GM23338 (cell line): Measurements from ENCODE around the gene PTPRN2. TPM values are rescaled to one million over a fixed set of nuclear protein-coding genes. Genes with fewer than 3 reads are reported as not detected.

ENCODE experiments used
- ATAC-seq: fragments of 200-7000 bp; cut with Tn5 transposase; 3 replicates; pipeline ENCODE4 v1.9.1; 2020
- DNase-seq: peaks from one replicate; pipeline ENCODE4 v3.0.0-alpha.2; 2015; ENCODE audit warnings: low spot score
- H2AFZ ChIP-seq: fragments of 200-600 bp; sonication (generic); 2 replicates; pipeline ENCODE4 v1.8.0; 2016; ENCODE audit warnings: antibody characterized with exemption, mild to moderate bottlenecking, moderate library complexity
- H3F3A ChIP-seq: fragments of 200-600 bp; sonication (generic); replicated peaks from 2 replicates; pipeline ENCODE4 v1.8.0; 2017; ENCODE audit warnings: antibody characterized with exemption, mixed run types, low read depth
- H3K27ac ChIP-seq: fragments of 200-600 bp; sonication (generic); 2 replicates; pipeline ENCODE4 v1.6.1; 2016; ENCODE audit warnings: low read depth
- H3K27me3 ChIP-seq: fragments of 200-600 bp; sonication (generic); 2 replicates; pipeline ENCODE4 v1.8.0; 2016; ENCODE audit warnings: mild to moderate bottlenecking, mixed run types, moderate library complexity; ENCODE audit not compliant: insufficient read depth
- H3K36me3 ChIP-seq: fragments of 200-600 bp; sonication (generic); 2 replicates; pipeline ENCODE4 v1.8.0; 2016; ENCODE audit warnings: mild to moderate bottlenecking; ENCODE audit not compliant: insufficient read depth
- H3K4me1 ChIP-seq: fragments of 200-600 bp; sonication (generic); 2 replicates; pipeline ENCODE4 v1.8.0; 2016; ENCODE audit warnings: mild to moderate bottlenecking, moderate library complexity; ENCODE audit not compliant: insufficient read depth
- H3K4me2 ChIP-seq: fragments of 200-600 bp; sonication (generic); 2 replicates; pipeline ENCODE4 v1.7.1; 2017; ENCODE audit warnings: mixed run types
- H3K4me3 ChIP-seq: fragments of 200-600 bp; sonication (generic); 2 replicates; pipeline ENCODE4 v1.6.1; 2016; ENCODE audit warnings: mixed run types
- H3K79me2 ChIP-seq: fragments of 200-600 bp; sonication (generic); replicated peaks from 2 replicates; pipeline ENCODE4 v1.8.0; 2017; ENCODE audit warnings: mild to moderate bottlenecking; ENCODE audit not compliant: insufficient read depth
- H3K9me2 ChIP-seq: fragments of 200-600 bp; sonication (generic); 2 replicates; pipeline ENCODE4 v1.8.0; 2017; ENCODE audit not compliant: insufficient read depth
- H4K20me1 ChIP-seq: fragments of 200-600 bp; sonication (generic); replicated peaks from 2 replicates; pipeline ENCODE4 v1.8.0; 2017; ENCODE audit warnings: mild to moderate bottlenecking; ENCODE audit not compliant: insufficient read depth
- H3K27ac Mint-ChIP-seq: 2 replicates; pipeline ENCODE4 v1.8.0; 2020; ENCODE audit warnings: inconsistent platforms, mild to moderate bottlenecking, moderate library complexity, mixed read lengths
- H3K27me3 Mint-ChIP-seq: 3 replicates; pipeline ENCODE4 v1.8.0; 2022; ENCODE audit warnings: low read depth, mild to moderate bottlenecking, moderate library complexity, mixed read lengths, inconsistent platforms; ENCODE audit not compliant: insufficient read depth, poor library complexity
- H3K36me3 Mint-ChIP-seq: 3 replicates; pipeline ENCODE4 v1.8.0; 2021; ENCODE audit warnings: low read depth, mild to moderate bottlenecking, inconsistent platforms, moderate library complexity, mixed read lengths
- H3K4me1 Mint-ChIP-seq: 3 replicates; pipeline ENCODE4 v1.8.0; 2020; ENCODE audit warnings: mild to moderate bottlenecking, inconsistent platforms, mixed read lengths
- H3K4me3 Mint-ChIP-seq: 3 replicates; pipeline ENCODE4 v1.8.0; 2021; ENCODE audit warnings: moderate library complexity, mild to moderate bottlenecking, inconsistent platforms, mixed read lengths
- H3K9me3 Mint-ChIP-seq: 3 replicates; pipeline ENCODE4 v1.8.0; 2020; ENCODE audit warnings: moderate library complexity, mild to moderate bottlenecking, inconsistent platforms, mixed read lengths
- CREB1 ChIP-seq: fragments of 250-450 bp; sonication (Bioruptor Pico); IDR thresholded peaks from 2 replicates; pipeline ENCODE4 v1.5.0; 2020; ENCODE audit warnings: low read depth, mild to moderate bottlenecking, moderate library complexity
- EZH2 ChIP-seq: fragments of 200-600 bp; sonication (generic); IDR thresholded peaks from one replicate; pipeline ENCODE4 v1.8.0; 2017; ENCODE audit warnings: antibody characterized with exemption, mild to moderate bottlenecking, low read depth; ENCODE audit not compliant: unreplicated experiment
- EZH2phosphoT487 ChIP-seq: fragments of 200-600 bp; sonication (generic); IDR thresholded peaks from one replicate; pipeline ENCODE4 v1.8.1; 2018; ENCODE audit warnings: antibody characterized with exemption; ENCODE audit not compliant: unreplicated experiment
- JUNB ChIP-seq: IDR thresholded peaks from one replicate; pipeline ENCODE4 v1.6.1; 2016; ENCODE audit warnings: antibody characterized with exemption; ENCODE audit not compliant: unreplicated experiment
- NANOG ChIP-seq: IDR thresholded peaks from 2 replicates; pipeline ENCODE4 v1.6.1; 2016; ENCODE audit warnings: antibody characterized with exemption, borderline replicate concordance
- POLR2AphosphoS5 ChIP-seq: IDR thresholded peaks from 2 replicates; pipeline ENCODE4 v1.6.1; 2016; ENCODE audit warnings: antibody characterized with exemption, low read depth
- REST ChIP-seq: IDR thresholded peaks from one replicate; pipeline ENCODE4 v1.6.1; 2018; ENCODE audit warnings: antibody characterized with exemption; ENCODE audit not compliant: unreplicated experiment
- STAT1 ChIP-seq: IDR thresholded peaks from one replicate; pipeline ENCODE4 v1.6.1; 2016; ENCODE audit warnings: antibody characterized with exemption; ENCODE audit not compliant: unreplicated experiment
- ZNF114 ChIP-seq: fragments of 250-450 bp; sonication (Bioruptor Pico); IDR thresholded peaks from 2 replicates; pipeline ENCODE4 v1.5.0; 2020; ENCODE audit warnings: mild to moderate bottlenecking, moderate library complexity
- ZNF331 ChIP-seq: fragments of 250-450 bp; sonication (Bioruptor Pico); IDR thresholded peaks from 2 replicates; pipeline ENCODE4 v1.5.0; 2020; ENCODE audit warnings: low read depth, mild to moderate bottlenecking, moderate library complexity
- polyA plus RNA-seq: library from polyadenylated mRNA; unstranded; fragments of >200 nt; fragmentation: Nextera tagmentation; extraction: Ambion mirVana; gene quantifications from 2 replicates; pipeline ENCODE4 v1.2.1, GENCODE V29; 2016
- total RNA-seq: library from RNA; depleted of rRNA; stranded (reverse); fragments of >200 nt; shearing (Covaris generic); gene quantifications from 2 replicates; pipeline ENCODE4 v1.2.3, GENCODE V29; 2014
- TF ChIP-seq, protein P1 (sequence below): IDR thresholded peaks from 2 replicates; pipeline ENCODE4 v1.6.1; 2016; ENCODE audit warnings: antibody characterized with exemption
- TF ChIP-seq, protein P2 (sequence below), 2 experiments: fragments of 200-600 bp in 1 of 2; sonication (generic) in 1 of 2; conservative IDR thresholded peaks; 2 replicates each; pipeline versions ENCODE4 v1.5.1 to v1.6.1; 2016 to 2017; ENCODE audit warnings: antibody characterized with exemption in 2 of 2, low read depth in 2 of 2, mild to moderate bottlenecking in 2 of 2, moderate library complexity in 1 of 2

The PTPRN2 gene
- total and polyA plus RNA-seq, 2 experiments from 2014 or later: 0.87 to 4.0 TPM

DNA sequence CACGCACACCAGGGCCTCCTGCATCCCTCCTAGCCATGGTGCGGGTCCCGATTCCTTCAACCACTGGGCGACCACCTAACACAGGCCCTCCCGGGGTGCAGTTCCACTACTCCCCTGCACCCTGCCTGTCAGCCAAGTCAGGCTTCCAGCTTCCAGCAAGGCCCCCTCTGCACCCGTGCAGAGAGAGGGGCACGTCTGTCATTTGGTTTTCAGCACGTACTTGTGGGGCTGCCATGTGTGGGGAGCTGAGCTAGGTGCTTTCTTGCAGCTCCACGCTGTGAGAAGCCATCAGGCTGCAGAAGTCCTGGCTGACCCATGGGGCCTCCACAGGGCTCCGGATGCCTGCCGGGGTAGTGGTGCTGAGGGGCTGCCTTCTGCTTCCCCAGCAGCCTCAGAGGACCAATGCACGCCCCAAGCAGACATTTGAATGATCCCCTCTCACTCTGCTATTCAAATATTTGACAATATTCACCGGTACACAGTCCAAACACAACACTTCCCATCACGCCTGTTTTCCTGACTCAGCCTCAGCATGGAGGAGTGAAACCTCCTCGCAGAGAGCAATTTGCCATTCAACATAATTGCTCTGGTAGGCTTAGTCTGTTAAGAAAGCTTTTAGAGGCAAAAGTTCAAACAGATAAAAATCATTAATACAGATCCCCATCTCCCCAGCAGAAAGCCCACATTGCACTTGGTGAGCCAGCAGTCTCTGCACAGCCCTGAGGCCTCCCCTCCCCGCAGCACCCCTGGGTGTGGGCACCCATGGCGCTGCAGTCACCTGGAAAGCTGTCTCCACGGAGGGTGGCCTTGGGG, 449.9 kb downstream of the PTPRN2 start:
- peaks cover 3% of the 10 kb centered on the region for H3K27me3 Mint-ChIP-seq

GRCh38 chr7:158135931-158136330, 451.7 kb downstream of the PTPRN2 start:
- peaks cover 11% of the 10 kb centered on the region for H3F3A ChIP-seq
- no peak overlapping the region for H3K27ac ChIP-seq
- no peak for ATAC-seq
- no peak overlapping the region for H3K4me3 ChIP-seq
- no peaks in the 10 kb centered on the region for H3K4me1 ChIP-seq
- no peaks in the 10 kb centered on the region for H3K27me3 ChIP-seq
- H3K27ac Mint-ChIP-seq: no peak overlapping the region
- no peaks in the 10 kb centered on the region; the same call in 1 of the 2 replicates for H3K36me3 ChIP-seq
- peaks cover 39% of the 10 kb centered on the region for H3K36me3 Mint-ChIP-seq
- H4K20me1 ChIP-seq: no peaks in the 10 kb centered on the region
- DNase-seq: no peak
- H3K4me3 Mint-ChIP-seq: no peak overlapping the region
- H3K9me2 ChIP-seq: no peaks in the 10 kb centered on the region
- H2AFZ ChIP-seq: no peak overlapping the region
- no peak overlapping the region for H3K4me2 ChIP-seq
- H3K27me3 Mint-ChIP-seq: no peaks in the 10 kb centered on the region
- no peak for TF ChIP-seq NANOG
- no peaks in the 10 kb centered on the region for H3K4me1 Mint-ChIP-seq
- H3K79me2 ChIP-seq: no peaks in the 10 kb centered on the region
- peaks cover 73% of the 10 kb centered on the region for H3K9me3 Mint-ChIP-seq

More for the DNA sequence above, 449.9 kb downstream of the PTPRN2 start:
- no peak overlapping the region for H3K4me3 Mint-ChIP-seq
- Histone ChIP-seq H3K27me3 (no peaks in the 10 kb centered on the region), H3K79me2 (no peaks in the 10 kb centered on the region), H3K9me2 (no peaks in the 10 kb centered on the region), H3K4me2 (no peak overlapping the region), H3K36me3 (no peaks in the 10 kb centered on the region; the same call in 1 of the 2 replicates), H2AFZ (no peak overlapping the region), H3F3A (no peaks in the 10 kb centered on the region), H3K4me3 (no peak overlapping the region), H3K4me1 (no peaks in the 10 kb centered on the region), H3K27ac (no peak overlapping the region), H4K20me1 (no peaks in the 10 kb centered on the region)
- H3K27ac Mint-ChIP-seq: no peak overlapping the region
- peaks cover 54% of the 10 kb centered on the region for H3K36me3 Mint-ChIP-seq
- TF ChIP-seq EZH2phosphoT487: no peak
- H3K9me3 Mint-ChIP-seq: peaks cover 91% of the 10 kb centered on the region
- DNase-seq (no peak), ATAC-seq (no peak)
- no peaks in the 10 kb centered on the region for H3K4me1 Mint-ChIP-seq

DNA sequence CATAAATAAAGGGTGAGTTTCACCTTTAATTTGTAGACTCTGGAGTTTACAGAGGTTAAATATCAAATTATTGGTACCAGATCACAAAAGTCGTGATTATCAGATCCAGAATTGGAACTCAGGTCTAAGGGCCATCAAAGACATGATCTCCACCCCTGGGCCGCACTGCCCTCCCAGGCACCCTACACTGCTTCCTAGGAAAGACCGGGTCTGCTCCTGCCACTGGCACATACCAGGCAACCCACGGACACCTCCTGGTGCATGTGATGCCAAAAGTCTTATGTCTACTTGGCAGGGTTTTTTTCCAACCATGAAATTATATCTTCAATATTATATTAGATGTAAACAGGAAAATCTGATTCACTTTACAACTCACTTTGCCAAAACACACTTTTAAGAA, 452.8 kb downstream of the PTPRN2 start:
- no peaks in the 10 kb centered on the region for H3K79me2 ChIP-seq
- no peaks in the 10 kb centered on the region for H3K27me3 ChIP-seq
- no peak overlapping the region for H2AFZ ChIP-seq
- H3K27ac ChIP-seq: no peak overlapping the region
- H3K27me3 Mint-ChIP-seq: no peaks in the 10 kb centered on the region
- no peak for DNase-seq
- ATAC-seq: no peak
- no peaks in the 10 kb centered on the region for H3K4me1 ChIP-seq
- no peaks in the 10 kb centered on the region for H3K9me2 ChIP-seq
- no peak overlapping the region for H3K4me3 ChIP-seq
- H3K4me3 Mint-ChIP-seq: no peak overlapping the region
- no peak overlapping the region for H3K4me2 ChIP-seq
- peaks cover 16% of the 10 kb centered on the region for H3F3A ChIP-seq
- H3K36me3 Mint-ChIP-seq: peaks cover 28% of the 10 kb centered on the region
- peaks cover 62% of the 10 kb centered on the region for H3K9me3 Mint-ChIP-seq
- H3K4me1 Mint-ChIP-seq: no peaks in the 10 kb centered on the region
- H3K36me3 ChIP-seq: no peaks in the 10 kb centered on the region; the same call in 1 of the 2 replicates
- H4K20me1 ChIP-seq: no peaks in the 10 kb centered on the region
- H3K27ac Mint-ChIP-seq: no peak overlapping the region
- TF ChIP-seq ZNF331 (CRISPR knock-in tag): no peak
- TF ChIP-seq REST: no peak
- no peak for TF ChIP-seq CREB1 (CRISPR knock-in tag)
- no peak for TF ChIP-seq ZNF114 (CRISPR knock-in tag)
- no peak for TF ChIP-seq NANOG
- TF ChIP-seq, protein P1, sequence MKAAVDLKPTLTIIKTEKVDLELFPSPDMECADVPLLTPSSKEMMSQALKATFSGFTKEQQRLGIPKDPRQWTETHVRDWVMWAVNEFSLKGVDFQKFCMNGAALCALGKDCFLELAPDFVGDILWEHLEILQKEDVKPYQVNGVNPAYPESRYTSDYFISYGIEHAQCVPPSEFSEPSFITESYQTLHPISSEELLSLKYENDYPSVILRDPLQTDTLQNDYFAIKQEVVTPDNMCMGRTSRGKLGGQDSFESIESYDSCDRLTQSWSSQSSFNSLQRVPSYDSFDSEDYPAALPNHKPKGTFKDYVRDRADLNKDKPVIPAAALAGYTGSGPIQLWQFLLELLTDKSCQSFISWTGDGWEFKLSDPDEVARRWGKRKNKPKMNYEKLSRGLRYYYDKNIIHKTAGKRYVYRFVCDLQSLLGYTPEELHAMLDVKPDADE: no peak
- no peak for TF ChIP-seq EZH2
- no peak for TF ChIP-seq STAT1
- TF ChIP-seq EZH2phosphoT487: no peak
- TF ChIP-seq POLR2AphosphoS5: no peak
- TF ChIP-seq, protein P2, sequence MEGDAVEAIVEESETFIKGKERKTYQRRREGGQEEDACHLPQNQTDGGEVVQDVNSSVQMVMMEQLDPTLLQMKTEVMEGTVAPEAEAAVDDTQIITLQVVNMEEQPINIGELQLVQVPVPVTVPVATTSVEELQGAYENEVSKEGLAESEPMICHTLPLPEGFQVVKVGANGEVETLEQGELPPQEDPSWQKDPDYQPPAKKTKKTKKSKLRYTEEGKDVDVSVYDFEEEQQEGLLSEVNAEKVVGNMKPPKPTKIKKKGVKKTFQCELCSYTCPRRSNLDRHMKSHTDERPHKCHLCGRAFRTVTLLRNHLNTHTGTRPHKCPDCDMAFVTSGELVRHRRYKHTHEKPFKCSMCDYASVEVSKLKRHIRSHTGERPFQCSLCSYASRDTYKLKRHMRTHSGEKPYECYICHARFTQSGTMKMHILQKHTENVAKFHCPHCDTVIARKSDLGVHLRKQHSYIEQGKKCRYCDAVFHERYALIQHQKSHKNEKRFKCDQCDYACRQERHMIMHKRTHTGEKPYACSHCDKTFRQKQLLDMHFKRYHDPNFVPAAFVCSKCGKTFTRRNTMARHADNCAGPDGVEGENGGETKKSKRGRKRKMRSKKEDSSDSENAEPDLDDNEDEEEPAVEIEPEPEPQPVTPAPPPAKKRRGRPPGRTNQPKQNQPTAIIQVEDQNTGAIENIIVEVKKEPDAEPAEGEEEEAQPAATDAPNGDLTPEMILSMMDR (conservative IDR thresholded peaks at IDR 0.05; ENCODE audit: low read depth in 2 of 2): no peak
- TF ChIP-seq JUNB: no peak
